UCSD-AML1 (cell line): Measurements from ENCODE around the gene TSPAN11.
"Not testable (repeated sequence)": the region's sequence is repeated elsewhere in the genome, so short reads cannot be mapped to it uniquely, and the experiment has no call there.

Experiments
- DNase-seq: peaks from one replicate; lab custom pipeline; 2025; ENCODE audit not compliant: unreplicated experiment; lab: John Stamatoyannopoulos, UW

Gene TSPAN11

GRCh38 chr12:31000751-31001150 is 74.2 kb downstream of the TSPAN11 start:
- DNase-seq, result no peak

- DNase-seq, result no peak
Observed at GRCh38 chr12:31001581-31002360, 75.2 kb downstream of the TSPAN11 start.

GRCh38 chr12:31002361-31002725 is 75.8 kb downstream of the TSPAN11 start:
- no peak for DNase-seq

GRCh38 chr12:31002999-31003398 is 76.5 kb downstream of the TSPAN11 start:
- no peak for DNase-seq

- DNase-seq, result no peak
Observed at GRCh38 chr12:31003861-31004640, 77.5 kb downstream of the TSPAN11 start.

- no peak for DNase-seq
Observed at GRCh38 chr12:31004666-31005065, 78.1 kb downstream of the TSPAN11 start.

GRCh38 chr12:31005256-31005943 is 78.9 kb downstream of the TSPAN11 start:
- no peak for DNase-seq

- no peak for DNase-seq
Observed at GRCh38 chr12:31005944-31006361, 79.4 kb downstream of the TSPAN11 start.

- DNase-seq, result no peak
Observed at GRCh38 chr12:31006416-31007152, 80.0 kb downstream of the TSPAN11 start.

- DNase-seq, result no peak
Observed at GRCh38 chr12:31007153-31007495, 80.6 kb downstream of the TSPAN11 start.

GRCh38 chr12:31007636-31008175 is 81.2 kb downstream of the TSPAN11 start:
- DNase-seq, result no peak

- DNase-seq, result no peak
Observed at GRCh38 chr12:31008241-31008761, 81.8 kb downstream of the TSPAN11 start.

- no peak for DNase-seq
Observed at GRCh38 chr12:31008961-31009840, 82.7 kb downstream of the TSPAN11 start.

- DNase-seq, result no peak
Observed at GRCh38 chr12:31009976-31010375, 83.4 kb downstream of the TSPAN11 start.

GRCh38 chr12:31011336-31011735 is 84.8 kb downstream of the TSPAN11 start:
- DNase-seq, result no peak

GRCh38 chr12:31011746-31012566 is 85.4 kb downstream of the TSPAN11 start:
- DNase-seq, result no peak

- not testable (repeated sequence) for DNase-seq
Observed at GRCh38 chr12:31012567-31012891, 86.0 kb downstream of the TSPAN11 start.

- no peak for DNase-seq
Observed at GRCh38 chr12:31015215-31015614, 88.7 kb downstream of the TSPAN11 start.

GRCh38 chr12:31016057-31016456 is 89.5 kb downstream of the TSPAN11 start:
- DNase-seq, result no peak
